WI38 (cell line): ENCODE data around the gene ZPR1.
"Not testable (repeated sequence)": the region's sequence is repeated elsewhere in the genome, so short reads cannot be mapped to it uniquely, and the experiment has no call there.

ENCODE experiments used
- H3K4me3 ChIP-seq: 2 replicates; pipeline ENCODE4 v1.5.1; 2011; ENCODE audit warnings: low read depth, mild to moderate bottlenecking, control low read depth, low read length
- CTCF ChIP-seq: IDR thresholded peaks from 2 replicates; pipeline ENCODE4 v1.5.1; 2012; ENCODE audit warnings: low read depth, mild to moderate bottlenecking, control low read depth, low read length

The ZPR1 gene

GRCh38 chr11:116771935-116772334, 15.9 kb downstream of the ZPR1 start:
- TF ChIP-seq CTCF = no peak
- peak overlapping the region; percentile 95 for H3K4me3 ChIP-seq

- H3K4me3 ChIP-seq = no peak overlapping the region
- TF ChIP-seq CTCF = no peak
Observed at GRCh38 chr11:116762132-116762531, 25.7 kb downstream of the ZPR1 start.

- H3K4me3 ChIP-seq = not testable (repeated sequence)
Observed at GRCh38 chr11:116756044-116756443, 31.8 kb downstream of the ZPR1 start.

GRCh38 chr11:116750070-116750718, 37.6 kb downstream of the ZPR1 start:
- TF ChIP-seq CTCF = no peak
- H3K4me3 ChIP-seq = no peak overlapping the region

- H3K4me3 ChIP-seq = no peak overlapping the region
- TF ChIP-seq CTCF = no peak
Observed at GRCh38 chr11:116742104-116742503, 45.7 kb downstream of the ZPR1 start.

GRCh38 chr11:116740741-116741140, 47.1 kb downstream of the ZPR1 start:
- TF ChIP-seq CTCF = no peak
- no peak overlapping the region for H3K4me3 ChIP-seq

GRCh38 chr11:116738975-116739374, 48.8 kb downstream of the ZPR1 start:
- no peak for TF ChIP-seq CTCF
- no peak overlapping the region for H3K4me3 ChIP-seq

GRCh38 chr11:116736763-116737162, 51.1 kb downstream of the ZPR1 start:
- H3K4me3 ChIP-seq = no peak overlapping the region
- TF ChIP-seq CTCF = no peak
